Measurements from ENCODE around the gene UBIAD1.

DNA sequence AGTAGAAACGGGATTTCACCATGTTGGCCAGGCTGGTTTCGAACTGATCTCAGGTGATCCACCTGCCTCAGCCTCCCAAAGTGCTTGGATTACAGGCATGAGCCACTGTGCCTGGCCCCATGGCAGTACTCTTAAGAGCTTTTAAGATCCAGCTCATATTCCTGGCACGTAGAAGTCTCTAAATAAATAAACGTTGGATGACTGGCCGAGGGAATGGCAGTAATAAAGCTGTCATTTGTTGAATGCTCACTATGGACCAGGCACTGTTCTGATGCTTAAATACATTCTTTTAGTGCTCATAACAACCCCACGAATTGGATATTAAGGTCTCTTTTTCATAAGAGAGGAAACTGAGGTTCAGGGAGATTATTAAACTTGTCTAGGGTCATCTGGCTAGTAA, 20.9 kb downstream of the UBIAD1 start:
- TF ChIP-seq ZNF274 (IDR thresholded peaks at IDR 0.05; ENCODE audit: low read depth, low read length) (no peak), YY1 (IDR thresholded peaks at IDR 0.05; ENCODE audit: insufficient read depth, insufficient read length) (no peak), SUZ12 (IDR thresholded peaks at IDR 0.05; ENCODE audit: extremely low read depth, insufficient read depth, insufficient read length) (no peak)
